ENCODE results near the gene FMO2.

Gene FMO2

DNA sequence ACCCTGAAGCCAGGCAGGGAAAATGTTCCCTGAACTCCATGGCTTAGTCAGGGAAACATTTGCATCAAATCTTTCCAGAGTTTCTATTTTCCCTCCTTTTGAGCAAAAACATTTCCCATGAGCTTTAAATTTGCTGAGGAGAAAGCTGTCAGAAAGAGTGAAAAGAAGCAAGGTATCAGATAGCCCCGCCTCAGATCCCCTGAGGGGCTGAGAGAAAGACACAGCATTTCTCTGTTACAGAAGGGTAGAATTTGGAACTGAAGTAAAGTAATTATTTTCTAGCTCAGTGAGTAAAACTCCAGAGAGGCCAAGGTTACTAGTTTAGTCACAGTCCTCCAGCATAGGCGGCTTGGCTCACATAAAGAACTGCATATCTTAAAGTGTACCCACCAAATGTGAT lies 73.8 kb downstream of the FMO2 start:
- H3K4me3 ChIP-seq (replicated peaks; ENCODE audit: insufficient read depth, low read length), result no peak overlapping the region
- H3K27ac ChIP-seq (replicated peaks), result no peak overlapping the region
- no peaks in the 10 kb centered on the region for H3K27me3 ChIP-seq (ENCODE audit: insufficient read depth, poor library complexity, severe bottlenecking)
- DNase-seq (ENCODE audit: low read depth in 1 of 2, low spot score in 1 of 2), result no peak
- TF ChIP-seq POLR2AphosphoS5 (IDR thresholded peaks at IDR 0.05; ENCODE audit: low read depth), result no peak
- no peak for TF ChIP-seq GABPA (IDR thresholded peaks at IDR 0.05; ENCODE audit: low read depth)
- no peak for TF ChIP-seq SPI1 (IDR thresholded peaks at IDR 0.05; ENCODE audit: borderline replicate concordance, low read depth)
- TF ChIP-seq, protein P1, sequence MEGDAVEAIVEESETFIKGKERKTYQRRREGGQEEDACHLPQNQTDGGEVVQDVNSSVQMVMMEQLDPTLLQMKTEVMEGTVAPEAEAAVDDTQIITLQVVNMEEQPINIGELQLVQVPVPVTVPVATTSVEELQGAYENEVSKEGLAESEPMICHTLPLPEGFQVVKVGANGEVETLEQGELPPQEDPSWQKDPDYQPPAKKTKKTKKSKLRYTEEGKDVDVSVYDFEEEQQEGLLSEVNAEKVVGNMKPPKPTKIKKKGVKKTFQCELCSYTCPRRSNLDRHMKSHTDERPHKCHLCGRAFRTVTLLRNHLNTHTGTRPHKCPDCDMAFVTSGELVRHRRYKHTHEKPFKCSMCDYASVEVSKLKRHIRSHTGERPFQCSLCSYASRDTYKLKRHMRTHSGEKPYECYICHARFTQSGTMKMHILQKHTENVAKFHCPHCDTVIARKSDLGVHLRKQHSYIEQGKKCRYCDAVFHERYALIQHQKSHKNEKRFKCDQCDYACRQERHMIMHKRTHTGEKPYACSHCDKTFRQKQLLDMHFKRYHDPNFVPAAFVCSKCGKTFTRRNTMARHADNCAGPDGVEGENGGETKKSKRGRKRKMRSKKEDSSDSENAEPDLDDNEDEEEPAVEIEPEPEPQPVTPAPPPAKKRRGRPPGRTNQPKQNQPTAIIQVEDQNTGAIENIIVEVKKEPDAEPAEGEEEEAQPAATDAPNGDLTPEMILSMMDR (IDR thresholded peaks at IDR 0.05; ENCODE audit: insufficient read depth, low read length), result no peak
- TF ChIP-seq, protein P2, sequence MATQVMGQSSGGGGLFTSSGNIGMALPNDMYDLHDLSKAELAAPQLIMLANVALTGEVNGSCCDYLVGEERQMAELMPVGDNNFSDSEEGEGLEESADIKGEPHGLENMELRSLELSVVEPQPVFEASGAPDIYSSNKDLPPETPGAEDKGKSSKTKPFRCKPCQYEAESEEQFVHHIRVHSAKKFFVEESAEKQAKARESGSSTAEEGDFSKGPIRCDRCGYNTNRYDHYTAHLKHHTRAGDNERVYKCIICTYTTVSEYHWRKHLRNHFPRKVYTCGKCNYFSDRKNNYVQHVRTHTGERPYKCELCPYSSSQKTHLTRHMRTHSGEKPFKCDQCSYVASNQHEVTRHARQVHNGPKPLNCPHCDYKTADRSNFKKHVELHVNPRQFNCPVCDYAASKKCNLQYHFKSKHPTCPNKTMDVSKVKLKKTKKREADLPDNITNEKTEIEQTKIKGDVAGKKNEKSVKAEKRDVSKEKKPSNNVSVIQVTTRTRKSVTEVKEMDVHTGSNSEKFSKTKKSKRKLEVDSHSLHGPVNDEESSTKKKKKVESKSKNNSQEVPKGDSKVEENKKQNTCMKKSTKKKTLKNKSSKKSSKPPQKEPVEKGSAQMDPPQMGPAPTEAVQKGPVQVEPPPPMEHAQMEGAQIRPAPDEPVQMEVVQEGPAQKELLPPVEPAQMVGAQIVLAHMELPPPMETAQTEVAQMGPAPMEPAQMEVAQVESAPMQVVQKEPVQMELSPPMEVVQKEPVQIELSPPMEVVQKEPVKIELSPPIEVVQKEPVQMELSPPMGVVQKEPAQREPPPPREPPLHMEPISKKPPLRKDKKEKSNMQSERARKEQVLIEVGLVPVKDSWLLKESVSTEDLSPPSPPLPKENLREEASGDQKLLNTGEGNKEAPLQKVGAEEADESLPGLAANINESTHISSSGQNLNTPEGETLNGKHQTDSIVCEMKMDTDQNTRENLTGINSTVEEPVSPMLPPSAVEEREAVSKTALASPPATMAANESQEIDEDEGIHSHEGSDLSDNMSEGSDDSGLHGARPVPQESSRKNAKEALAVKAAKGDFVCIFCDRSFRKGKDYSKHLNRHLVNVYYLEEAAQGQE (IDR thresholded peaks at IDR 0.05; ENCODE audit: insufficient replicate concordance, low read depth), result no peak

Data from HL-60 (cell line).